NCI-H1105 treated with DMSO at 0.1 percent for 48 hours (cell line): Measurements from ENCODE around the gene PDE11A.

ENCODE experiments used
- DNase-seq: peaks from one replicate; lab custom pipeline; 2025; lab: John Stamatoyannopoulos, UW

PDE11A gene

DNA sequence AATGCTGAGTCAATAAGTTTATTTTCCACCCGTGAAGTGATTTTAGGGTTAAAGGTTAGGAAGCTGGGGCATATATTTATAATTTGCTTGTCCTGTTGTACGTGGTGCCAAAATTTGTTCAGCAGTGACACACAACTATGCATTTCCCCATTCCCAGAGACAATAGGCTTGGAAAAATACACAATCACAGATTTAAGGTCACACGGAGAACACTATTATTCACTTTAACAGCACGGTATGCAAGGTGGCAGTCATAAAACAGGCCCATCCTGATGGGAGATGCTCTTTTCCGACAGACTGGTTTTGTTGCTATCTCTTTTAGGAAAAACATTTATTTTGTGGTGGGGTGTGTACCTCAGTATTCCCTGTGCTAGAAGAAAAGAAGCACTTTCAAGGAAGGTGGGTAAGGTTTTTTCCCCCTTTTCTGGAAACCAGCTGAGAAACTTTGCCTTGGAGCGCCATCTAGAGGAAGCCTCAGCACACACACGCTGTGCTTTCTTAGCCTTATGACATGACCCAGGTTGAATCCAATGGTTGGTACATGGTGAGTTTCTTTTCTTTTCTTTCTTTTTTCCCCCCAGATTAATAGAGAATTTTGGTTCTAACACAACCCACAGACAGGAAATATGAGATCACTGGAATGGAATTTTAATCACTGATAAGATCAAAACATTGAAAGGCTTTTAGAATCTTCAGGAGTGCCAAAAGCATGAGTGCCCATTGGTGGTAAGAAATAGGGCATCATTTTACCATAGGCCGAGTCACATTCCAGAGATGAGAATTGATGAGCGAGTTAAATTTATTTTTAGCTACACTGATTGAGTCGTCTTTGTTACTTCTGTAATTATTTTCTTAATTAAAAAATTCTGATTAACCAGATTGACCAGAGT is 347.9 kb downstream of the PDE11A start:
- DNase-seq: peak; percentile 48

DNA sequence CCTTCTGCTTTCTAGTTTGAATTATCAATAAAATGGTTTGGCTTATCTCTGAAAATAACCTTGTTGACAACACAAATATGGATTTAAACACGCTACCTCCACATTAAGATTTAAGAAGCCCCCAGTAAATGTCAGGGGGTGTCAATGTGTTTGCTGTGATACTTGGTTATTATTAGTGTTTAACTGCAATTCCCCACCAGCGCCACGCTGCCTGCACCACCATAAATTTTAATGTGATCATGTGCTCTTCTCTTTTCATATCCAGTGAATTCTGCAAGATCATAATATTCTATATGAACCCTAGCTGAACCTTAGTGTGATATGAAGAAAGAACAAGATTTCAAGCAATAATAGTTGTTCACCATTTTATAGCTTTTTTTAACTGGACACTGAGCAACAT is 349.3 kb downstream of the PDE11A start:
- DNase-seq: no peak

- DNase-seq: no peak
Measured at GRCh38 chr2:177721818-177722567, 350.6 kb downstream of the PDE11A start.

- no peak for DNase-seq
Measured at GRCh38 chr2:177721087-177721486, 351.5 kb downstream of the PDE11A start.

- DNase-seq: peak; percentile 4
Measured at GRCh38 chr2:177717831-177718618, 354.6 kb downstream of the PDE11A start.

- no peak for DNase-seq
Measured at GRCh38 chr2:177716484-177716883, 356.1 kb downstream of the PDE11A start.

DNA sequence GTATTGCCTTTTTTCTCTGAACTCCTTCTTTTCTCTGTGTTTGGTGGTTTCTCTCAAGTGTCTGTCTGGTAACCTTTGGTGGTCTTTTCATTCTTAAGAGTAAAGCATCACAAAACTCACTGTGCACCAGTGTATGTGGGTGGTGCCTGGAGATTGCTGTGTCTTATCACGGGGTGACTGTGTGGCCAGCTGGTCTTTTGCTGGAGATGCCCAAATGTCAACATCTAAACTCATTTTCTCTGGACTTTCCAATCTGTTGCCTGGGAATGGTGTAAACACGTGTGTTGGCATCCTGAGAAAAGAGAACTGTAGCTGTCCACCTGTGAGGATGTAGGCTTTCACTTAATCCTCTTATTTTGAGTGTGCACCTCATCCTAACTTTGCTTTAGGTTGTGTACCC is 356.8 kb downstream of the PDE11A start:
- DNase-seq: no peak

DNA sequence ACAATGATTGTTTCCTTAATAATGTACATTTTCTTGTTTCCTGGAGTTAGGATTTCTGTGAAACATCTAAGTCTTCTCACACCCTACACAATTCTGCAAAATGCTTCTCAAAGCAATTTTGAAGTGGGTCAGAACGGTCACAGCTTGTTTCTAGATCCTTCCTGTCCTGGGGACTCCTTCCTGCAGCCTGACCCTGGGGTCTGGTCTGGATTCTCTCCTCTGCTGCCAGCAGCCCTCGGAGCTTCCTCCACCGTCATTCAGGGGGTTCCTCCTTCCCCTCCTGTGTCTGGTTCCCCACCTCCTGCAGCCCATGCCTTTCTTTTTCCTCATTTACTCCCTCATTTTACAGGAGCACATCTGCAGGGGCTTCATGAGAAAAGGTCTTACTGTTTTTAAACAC is 357.9 kb downstream of the PDE11A start:
- DNase-seq: no peak

DNA sequence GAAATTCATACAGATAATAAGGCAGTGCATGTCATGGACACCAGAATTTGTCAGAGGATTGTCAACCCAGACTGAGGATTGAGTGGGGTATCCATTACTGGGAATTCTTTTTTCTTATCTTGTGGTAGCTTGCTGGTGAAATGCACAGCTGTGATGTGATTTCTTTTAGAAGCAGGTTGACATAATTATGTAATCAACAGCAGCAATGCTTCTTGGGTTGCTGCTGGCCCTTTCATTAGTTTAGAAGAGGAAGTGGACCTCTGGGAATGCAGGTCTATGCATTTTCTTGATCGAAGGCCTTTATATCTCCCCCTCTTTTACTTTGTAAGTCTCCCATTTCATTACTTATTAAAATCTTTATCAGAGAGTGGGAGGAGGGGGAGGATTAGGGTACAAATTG is 360.1 kb downstream of the PDE11A start:
- DNase-seq: no peak

DNA sequence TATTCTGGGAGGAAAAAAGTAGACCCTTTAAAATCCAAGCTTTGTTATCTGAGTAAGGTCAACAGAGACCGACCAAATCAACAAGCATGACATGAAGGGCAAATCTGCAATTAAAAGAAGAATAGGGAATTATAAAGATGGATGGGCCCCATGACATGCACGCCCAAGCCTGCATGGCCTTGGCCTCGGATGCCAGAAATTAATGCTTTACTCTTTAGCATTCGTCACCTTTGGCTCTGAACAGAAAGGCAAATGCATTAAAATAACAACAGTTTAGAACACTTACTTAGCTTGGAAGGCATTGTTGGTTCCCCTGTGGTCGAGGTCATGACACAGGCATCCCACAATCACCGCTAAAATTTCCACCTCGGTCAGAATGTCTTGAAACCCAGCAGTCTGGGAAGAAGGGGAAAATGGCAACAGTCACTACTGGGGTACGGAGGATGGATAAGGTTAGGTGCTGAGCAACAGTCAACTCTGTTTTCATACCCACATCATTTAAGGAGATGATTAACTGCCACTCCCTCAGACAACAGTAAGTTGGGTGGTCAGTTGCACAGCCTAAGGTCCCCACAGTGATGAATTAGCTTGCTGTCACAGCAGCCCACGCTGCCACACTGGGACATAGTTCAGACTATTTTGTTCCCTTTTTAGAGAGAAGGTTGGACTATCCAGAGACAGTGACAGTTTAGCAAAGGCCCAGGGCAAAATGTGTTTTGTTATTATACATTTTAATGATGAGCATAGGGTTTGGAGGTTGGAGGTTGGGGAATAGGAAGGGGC is 360.9 kb downstream of the PDE11A start:
- no peak for DNase-seq

DNA sequence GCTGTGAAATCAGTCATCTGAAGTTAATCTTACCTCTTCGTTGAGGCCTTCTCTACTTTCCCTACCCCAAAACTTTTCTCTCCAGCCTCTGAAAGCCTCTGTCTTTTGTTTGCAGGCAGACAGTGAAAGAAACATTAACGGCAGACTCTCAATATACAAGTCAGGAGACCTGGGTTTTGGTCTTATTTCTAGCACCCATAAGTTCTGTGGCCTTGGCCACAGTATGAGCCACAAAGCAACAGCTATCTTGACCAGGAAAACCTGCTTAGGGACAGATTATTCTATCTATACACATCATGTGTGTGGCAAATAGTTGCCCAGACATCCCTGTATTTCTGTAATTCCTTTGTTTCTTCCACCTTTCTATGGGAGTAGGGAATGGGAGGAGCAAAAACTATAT is 361.7 kb downstream of the PDE11A start:
- DNase-seq: no peak

DNA sequence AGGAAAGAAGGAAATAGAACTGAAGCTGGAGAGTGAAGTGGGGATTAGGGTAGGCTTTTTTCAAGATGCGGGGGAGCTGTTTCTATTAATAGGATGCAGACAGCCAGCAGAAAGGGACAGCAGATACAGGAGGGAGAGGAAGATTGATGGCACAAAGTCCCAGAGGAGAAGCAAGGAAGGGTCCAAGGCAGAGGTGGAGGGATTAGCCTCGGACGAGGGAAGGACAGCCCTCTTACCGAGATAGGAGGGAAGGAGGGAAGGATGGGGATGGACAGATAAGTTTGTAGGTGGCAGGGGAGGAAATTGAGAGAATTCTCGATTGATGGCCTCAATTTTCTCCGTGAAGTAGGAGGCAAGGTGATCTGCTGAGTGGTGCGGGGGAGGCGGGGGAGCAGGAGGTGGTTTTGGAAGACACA is 362.6 kb downstream of the PDE11A start:
- DNase-seq: no peak

GRCh38 chr2:177708660-177709444 is 363.7 kb downstream of the PDE11A start:
- peak; percentile 33 for DNase-seq

GRCh38 chr2:177708106-177708505 is 364.5 kb downstream of the PDE11A start:
- no peak for DNase-seq

GRCh38 chr2:177705511-177706173 is 366.9 kb downstream of the PDE11A start:
- no peak for DNase-seq

GRCh38 chr2:177703159-177703558 is 369.4 kb downstream of the PDE11A start:
- no peak for DNase-seq

DNA sequence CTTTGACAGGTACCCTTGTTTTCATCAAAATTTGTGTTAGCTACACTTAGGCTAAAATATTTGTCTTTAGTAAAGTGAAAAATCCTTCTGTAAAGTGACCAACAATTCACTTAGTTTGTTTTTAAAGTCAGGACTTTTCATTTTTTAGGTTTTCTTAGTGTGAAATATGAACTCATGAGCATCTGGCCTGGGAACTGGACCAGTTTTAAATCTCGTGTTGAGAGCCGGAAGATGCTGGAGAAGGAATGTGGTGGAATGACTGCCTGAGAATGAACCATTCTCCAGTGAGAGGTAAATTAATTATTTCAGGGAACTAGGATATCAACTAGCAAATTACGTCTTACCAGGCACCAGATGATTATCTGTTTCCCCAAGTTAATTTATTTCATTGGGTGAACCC is 374.3 kb downstream of the PDE11A start:
- no peak for DNase-seq

- no peak for DNase-seq
Measured at GRCh38 chr2:177694348-177694747, 378.2 kb downstream of the PDE11A start.

- no peak for DNase-seq
Measured at GRCh38 chr2:177693658-177694339, 378.8 kb downstream of the PDE11A start.
